ENCODE data around the gene KIF5A.
"Not testable (repeated sequence)": the region's sequence is repeated elsewhere in the genome, so short reads cannot be mapped to it uniquely, and the experiment has no call there.

The KIF5A gene

GRCh38 chr12:57609781-57610553 lies 60.1 kb downstream of the KIF5A start:
- DNase-seq, result no peak

GRCh38 chr12:57610554-57611107 lies 60.8 kb downstream of the KIF5A start:
- no peak for DNase-seq

GRCh38 chr12:57611108-57611826 lies 61.4 kb downstream of the KIF5A start, which contains the start of gene ARHGEF25:
Gene ARHGEF25 (plus strand): TSS chr12:57611435. CDS start chr12:57611895, 460 bp downstream.
- peak; percentile 42 for DNase-seq

- DNase-seq, result no peak
Observed at GRCh38 chr12:57611827-57612710, 62.2 kb downstream of the KIF5A start.

GRCh38 chr12:57612711-57613426 lies 63.0 kb downstream of the KIF5A start:
- DNase-seq, result no peak

- no peak for DNase-seq
Observed at GRCh38 chr12:57613427-57614109, 63.7 kb downstream of the KIF5A start.

- no peak for DNase-seq
Observed at GRCh38 chr12:57614178-57614947, 64.5 kb downstream of the KIF5A start.

- DNase-seq, result no peak
Observed at GRCh38 chr12:57614948-57615500, 65.2 kb downstream of the KIF5A start.

GRCh38 chr12:57615637-57616036 lies 65.8 kb downstream of the KIF5A start:
- DNase-seq, result no peak

GRCh38 chr12:57616383-57617101 lies 66.7 kb downstream of the KIF5A start:
- no peak for DNase-seq

GRCh38 chr12:57617942-57618341 lies 68.1 kb downstream of the KIF5A start:
- DNase-seq, result no peak

GRCh38 chr12:57618431-57618830 lies 68.6 kb downstream of the KIF5A start:
- DNase-seq, result not testable (repeated sequence)

GRCh38 chr12:57618966-57619433 lies 69.2 kb downstream of the KIF5A start:
- no peak for DNase-seq

- DNase-seq, result no peak
Observed at GRCh38 chr12:57619434-57620244, 69.8 kb downstream of the KIF5A start.

- no peak for DNase-seq
Observed at GRCh38 chr12:57620245-57620935, 70.5 kb downstream of the KIF5A start.

GRCh38 chr12:57620936-57621496 lies 71.2 kb downstream of the KIF5A start:
- peak; percentile 8 for DNase-seq

- peak; percentile 61 for DNase-seq
Observed at GRCh38 chr12:57621497-57622292, 71.9 kb downstream of the KIF5A start.

Data from stimulated activated naive CD4-positive, alpha-beta T cell treated with Interleukin-2 at 50 U/mL for 16 hours (primary cell).